ENCODE data around the gene PALB2.

PALB2 gene

DNA sequence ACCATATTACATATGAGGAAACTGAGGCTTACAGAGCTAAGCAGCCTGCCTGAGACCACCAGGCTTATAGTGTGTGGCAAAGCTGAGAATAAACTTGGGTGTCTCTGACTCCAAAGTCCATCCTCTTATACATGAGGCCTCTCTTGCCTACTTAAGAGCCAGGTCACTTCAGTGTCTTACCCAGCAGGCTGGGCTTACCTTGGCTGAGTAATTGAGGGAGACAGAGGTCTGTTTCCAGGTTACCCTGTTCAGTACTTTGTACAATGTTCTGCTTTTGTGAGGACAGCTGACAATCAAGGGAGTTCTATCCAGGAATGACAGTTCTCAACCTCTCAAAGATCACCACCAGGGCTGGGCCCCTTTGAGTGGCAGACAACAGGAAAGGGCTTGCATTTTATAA, 59.3 kb downstream of the PALB2 start:
- DNase-seq (ENCODE audit: low read depth) = no peak

GRCh38 chr16:23580391-23580790, 60.7 kb downstream of the PALB2 start:
- no peak for DNase-seq (ENCODE audit: low read depth)

GRCh38 chr16:23579371-23579770, 61.7 kb downstream of the PALB2 start:
- no peak for DNase-seq (ENCODE audit: low read depth)

DNA sequence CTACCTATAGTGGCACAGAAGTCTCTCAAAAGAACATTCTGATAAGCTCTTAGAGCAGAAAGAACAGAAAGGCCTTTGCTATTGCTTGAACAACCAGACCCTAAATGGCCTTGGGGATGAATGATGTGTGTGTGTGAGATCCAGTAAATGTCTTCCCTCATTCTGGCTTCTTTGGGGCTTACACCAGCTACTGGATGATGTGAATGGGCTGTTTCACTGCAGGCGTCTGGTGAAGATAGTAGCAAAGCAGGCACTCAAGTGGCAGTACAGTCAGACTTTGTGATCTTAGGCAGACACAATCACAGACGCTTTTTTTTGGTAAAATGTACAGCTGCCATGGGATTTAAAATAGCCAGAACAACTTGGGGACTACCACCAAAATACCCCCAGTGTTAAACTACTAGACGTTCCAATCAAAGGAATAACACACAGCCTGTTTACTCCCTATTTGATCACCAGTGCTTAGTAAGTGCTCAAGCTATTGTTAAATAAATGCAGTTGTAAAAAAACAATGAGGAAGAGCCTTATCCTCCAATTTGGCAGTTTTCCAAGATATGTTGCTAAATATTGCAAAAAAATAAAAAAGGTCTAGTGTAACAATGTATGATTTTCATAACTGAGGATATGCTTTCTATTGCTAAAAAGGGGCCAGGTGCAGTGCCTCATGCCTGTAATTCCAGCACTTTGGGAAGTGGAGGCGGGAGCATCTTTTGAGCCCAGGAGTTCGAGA, 62.8 kb downstream of the PALB2 start:
- peak; percentile 41 for DNase-seq (ENCODE audit: low read depth)

DNA sequence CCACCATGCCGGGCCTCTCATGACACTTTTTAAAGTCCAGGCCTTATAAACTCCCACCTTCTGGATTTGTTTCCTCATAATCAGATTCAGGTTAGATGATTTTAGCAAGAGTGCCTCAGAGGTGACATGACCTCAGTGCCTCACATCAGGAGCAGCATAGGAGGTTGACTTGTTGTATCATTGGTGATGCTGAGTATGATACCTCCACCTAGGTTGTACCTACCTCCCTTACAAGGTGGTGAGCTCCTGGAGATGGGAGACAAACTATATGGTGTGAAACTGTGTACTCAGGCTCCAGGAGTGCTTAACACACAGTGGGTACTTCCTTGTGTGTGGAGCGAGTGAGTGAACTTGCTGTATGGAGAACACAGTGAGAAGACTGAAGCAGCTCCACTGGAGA, 63.6 kb downstream of the PALB2 start:
- DNase-seq (ENCODE audit: low read depth) = no peak

DNA sequence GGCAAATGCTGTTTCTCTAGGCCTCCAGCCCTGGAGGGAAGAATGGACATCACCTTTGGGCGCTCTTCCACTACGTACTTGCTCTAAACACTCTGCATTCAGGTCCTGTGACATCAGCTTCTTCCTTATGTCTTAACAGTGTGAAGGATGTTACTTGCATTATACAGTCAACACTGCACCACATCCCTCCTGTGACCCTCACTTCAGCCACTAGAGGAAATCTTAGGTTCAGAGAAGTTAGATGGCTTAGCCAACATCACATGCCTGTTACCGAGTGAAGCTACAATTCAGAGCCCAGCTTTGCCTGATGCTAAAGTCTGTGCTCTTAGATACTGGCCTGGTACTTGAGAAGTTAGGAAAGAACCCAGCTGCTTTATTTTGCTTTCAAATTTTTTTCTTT, 65.3 kb downstream of the PALB2 start:
- DNase-seq (ENCODE audit: low read depth) = no peak

- DNase-seq (ENCODE audit: low read depth) = no peak
These were observed 67.3 kb downstream of the PALB2 start for GRCh38 chr16:23573817-23574216.

DNA sequence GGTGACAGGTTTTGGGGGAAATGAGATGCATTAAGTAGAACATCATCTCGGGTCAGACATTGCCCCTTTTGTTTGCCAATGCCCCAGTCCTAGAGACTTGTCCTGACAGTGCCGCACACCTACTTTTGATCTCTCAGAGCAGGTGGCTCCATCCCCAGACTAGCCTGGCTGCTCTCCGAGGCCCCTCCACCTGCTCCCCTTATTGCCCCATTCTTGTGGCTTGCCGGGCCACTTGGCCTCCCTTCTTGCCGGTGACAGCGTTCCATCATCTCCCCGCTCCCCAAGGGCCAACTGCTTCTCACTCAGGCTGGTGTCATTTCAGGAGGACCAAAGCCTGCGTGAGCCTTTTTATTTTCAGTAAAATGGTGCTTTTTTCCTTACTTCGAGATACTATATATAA, 68.7 kb downstream of the PALB2 start:
- no peak for DNase-seq (ENCODE audit: low read depth)

- DNase-seq (ENCODE audit: low read depth) = no peak
These were observed 69.2 kb downstream of the PALB2 start for GRCh38 chr16:23571895-23572294.

GRCh38 chr16:23570992-23571632, 70.0 kb downstream of the PALB2 start:
- no peak for DNase-seq (ENCODE audit: low read depth)

DNA sequence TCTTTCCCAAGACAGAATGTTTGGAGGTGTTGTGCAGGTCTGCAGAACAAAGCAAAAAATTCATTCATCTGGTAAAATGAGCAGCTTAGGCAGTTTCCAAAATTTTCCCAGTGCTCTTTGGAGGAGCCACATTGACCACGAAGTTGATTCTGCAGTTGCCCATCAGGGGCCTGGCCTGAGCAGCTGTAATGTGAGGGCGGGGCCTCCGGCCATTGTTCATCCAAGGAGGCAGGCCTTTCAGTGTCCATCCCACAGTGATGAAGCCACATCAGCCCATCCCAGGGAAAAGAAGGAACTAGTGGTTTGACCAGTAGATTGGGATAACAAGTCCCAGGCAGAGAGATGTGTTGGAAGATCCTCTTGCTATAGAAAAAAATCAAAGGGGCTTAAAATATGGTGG, 73.5 kb downstream of the PALB2 start:
- no peak for DNase-seq (ENCODE audit: low read depth)

- DNase-seq (ENCODE audit: low read depth) = no peak
These were observed 74.4 kb downstream of the PALB2 start for GRCh38 chr16:23566724-23567123.

DNA sequence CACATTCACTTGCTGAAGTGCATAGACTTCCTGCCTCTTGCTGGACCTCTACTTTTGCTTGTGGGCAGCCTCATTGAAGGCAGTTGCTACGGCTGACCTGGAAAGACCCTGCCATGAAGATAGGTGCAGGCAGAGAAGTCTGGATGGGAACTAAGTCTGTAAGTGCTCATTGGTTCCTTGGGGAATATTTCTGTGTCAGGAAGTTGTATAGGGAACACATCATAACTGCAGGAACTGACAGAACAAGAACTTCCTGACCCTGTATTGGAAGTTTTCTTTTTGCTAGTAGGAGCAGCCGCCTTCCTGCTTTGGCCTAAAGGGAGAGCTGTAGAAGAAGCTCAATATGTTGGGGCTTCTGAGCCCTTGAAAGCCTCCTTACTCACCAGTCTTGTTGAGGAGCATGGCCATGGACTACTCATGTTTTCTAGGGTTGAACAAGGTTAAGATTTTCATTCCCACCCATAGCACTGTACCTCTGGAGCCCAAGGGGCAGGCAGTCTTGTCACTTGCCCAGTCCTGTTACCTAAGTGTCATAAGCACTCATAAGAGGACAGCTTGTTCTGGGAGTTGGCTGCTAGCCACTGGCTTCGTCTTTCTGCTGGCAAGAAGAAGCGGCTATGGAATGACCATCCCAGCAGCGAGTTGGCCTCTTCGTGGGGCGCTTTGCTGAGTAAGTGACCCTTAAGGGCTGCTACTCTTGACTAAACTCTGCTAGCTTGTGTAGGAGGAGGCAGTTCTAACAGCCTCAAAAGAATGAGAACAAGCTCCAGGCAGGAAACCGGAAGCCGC, 76.3 kb downstream of the PALB2 start:
- peak; percentile 3 for DNase-seq (ENCODE audit: low read depth)

- DNase-seq (ENCODE audit: low read depth) = no peak
These were observed 77.9 kb downstream of the PALB2 start for GRCh38 chr16:23563186-23563585.

- DNase-seq (ENCODE audit: low read depth) = no peak
These were observed 78.6 kb downstream of the PALB2 start for GRCh38 chr16:23562505-23562904.

- DNase-seq (ENCODE audit: low read depth) = no peak
These were observed 79.5 kb downstream of the PALB2 start for GRCh38 chr16:23561586-23561985.

- peak; percentile 44 for DNase-seq (ENCODE audit: low read depth)
These were observed 83.1 kb downstream of the PALB2 start for GRCh38 chr16:23557779-23558702.

GRCh38 chr16:23556881-23557778, 84.0 kb downstream of the PALB2 start, which contains the start of the genes EARS2 and UBFD1:
TSS of gene EARS2 (minus strand) at chr16:23557350. CDS start at chr16:23557343, 7 bp downstream.
TSS of gene UBFD1 (plus strand) at chr16:23557727. CDS start at chr16:23557743, 16 bp downstream.
- DNase-seq (ENCODE audit: low read depth) = peak; percentile 98

DNA sequence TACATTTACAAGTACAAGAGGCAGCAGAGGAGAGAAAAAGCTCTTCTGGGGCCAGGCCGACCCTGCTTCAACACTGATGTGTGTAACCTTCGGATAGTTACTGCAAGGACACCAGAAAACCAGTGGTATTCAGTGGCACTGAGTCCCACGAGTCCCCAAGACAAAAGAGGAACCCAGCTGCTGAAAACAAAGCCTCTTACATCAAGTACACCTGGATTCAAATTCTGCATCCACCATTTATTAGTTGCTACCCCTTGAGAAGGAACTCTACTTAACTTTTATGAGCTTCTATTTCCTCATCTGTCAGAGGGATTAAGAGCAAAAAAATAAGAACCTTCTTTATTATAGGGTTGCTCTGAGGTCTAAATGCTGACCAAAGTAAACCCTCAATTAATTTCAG, 86.6 kb downstream of the PALB2 start:
- no peak for DNase-seq (ENCODE audit: low read depth)

Data from fibroblast of gingiva (primary cell).